ENCODE measurements around the gene NPM1.

DNA sequence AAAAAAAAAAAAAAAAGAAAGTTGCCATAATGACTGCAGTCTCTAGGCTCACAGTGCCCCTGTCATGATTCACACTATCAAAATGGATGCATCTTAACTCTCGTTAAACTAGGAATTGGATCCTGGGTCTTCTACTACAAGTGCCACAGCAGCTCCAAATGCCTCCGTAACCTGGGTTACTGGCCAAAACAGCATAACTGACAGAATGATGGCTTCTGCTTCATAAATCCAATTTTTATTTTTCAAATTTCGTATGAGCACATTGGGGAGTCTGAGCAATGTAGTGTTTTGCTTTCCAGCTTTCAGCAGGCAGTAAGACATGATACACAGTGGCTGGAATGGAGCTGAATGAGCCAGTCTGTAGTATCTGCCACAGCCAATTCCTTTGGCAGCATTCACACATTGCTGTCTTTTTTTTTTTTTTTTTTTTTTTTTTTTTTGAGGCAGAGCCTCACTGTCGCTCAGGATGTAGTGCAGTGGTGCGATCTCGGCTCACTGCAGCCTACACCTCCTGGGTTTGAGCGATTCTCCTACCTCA lies 36.0 kb upstream of the NPM1 start:
- TF ChIP-seq, protein P1, sequence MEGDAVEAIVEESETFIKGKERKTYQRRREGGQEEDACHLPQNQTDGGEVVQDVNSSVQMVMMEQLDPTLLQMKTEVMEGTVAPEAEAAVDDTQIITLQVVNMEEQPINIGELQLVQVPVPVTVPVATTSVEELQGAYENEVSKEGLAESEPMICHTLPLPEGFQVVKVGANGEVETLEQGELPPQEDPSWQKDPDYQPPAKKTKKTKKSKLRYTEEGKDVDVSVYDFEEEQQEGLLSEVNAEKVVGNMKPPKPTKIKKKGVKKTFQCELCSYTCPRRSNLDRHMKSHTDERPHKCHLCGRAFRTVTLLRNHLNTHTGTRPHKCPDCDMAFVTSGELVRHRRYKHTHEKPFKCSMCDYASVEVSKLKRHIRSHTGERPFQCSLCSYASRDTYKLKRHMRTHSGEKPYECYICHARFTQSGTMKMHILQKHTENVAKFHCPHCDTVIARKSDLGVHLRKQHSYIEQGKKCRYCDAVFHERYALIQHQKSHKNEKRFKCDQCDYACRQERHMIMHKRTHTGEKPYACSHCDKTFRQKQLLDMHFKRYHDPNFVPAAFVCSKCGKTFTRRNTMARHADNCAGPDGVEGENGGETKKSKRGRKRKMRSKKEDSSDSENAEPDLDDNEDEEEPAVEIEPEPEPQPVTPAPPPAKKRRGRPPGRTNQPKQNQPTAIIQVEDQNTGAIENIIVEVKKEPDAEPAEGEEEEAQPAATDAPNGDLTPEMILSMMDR (conservative IDR thresholded peaks at IDR 0.05; ENCODE audit: low read depth, low read length) = no peak
- TF ChIP-seq EZH2 (IDR thresholded peaks at IDR 0.05; ENCODE audit: low read length, unreplicated experiment) (no peak), EZH2phosphoT487 (IDR thresholded peaks at IDR 0.05; ENCODE audit: borderline replicate concordance, low read length) (no peak)
